GM12874 (cell line): ENCODE results near the gene BMAL2.

Experiments
- CTCF ChIP-seq: IDR thresholded peaks from 2 replicates; pipeline ENCODE4 v1.5.1; 2011; ENCODE audit warnings: low read depth, mild to moderate bottlenecking, control low read depth, low read length, moderate library complexity; ENCODE audit not compliant: insufficient read depth

BMAL2 gene

DNA sequence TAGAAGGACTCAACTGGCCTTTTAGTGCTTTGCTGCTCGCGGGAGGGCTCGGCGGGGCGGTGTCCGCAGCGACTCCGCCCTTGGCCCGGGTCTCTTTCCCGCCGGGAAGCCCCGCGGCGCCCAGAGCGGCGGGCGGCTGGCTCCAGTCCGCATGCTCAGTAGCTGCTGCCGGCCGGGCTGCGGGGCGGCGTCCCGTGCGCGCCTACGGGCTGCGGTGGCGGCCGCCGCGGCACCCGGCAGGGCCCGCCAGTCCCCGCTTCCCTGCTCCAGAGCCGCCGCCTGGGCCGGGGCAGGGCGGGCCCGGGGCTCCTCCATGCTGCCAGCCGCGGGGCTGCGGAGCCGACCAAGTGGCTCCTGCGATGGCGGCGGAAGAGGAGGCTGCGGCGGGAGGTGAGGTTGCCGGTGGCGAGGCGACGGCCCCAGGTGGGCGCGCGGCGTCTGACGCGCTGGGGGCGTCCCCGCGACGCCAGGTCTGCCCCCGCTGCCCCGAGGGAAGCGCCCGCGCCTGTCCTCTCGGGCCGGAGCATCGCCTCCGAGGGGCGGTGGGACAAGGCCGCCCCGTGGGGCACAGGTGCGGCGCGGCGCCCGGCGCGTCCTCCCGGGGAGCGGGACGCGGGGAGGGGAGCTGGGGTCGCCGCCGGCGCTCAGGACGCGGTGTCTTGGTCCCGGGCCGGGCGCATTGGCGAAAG, at the start of gene BMAL2:
Gene BMAL2, plus strand, starts transcription at position 123 of the 689 bp plus-strand sequence. Its CDS starts 237 bp downstream, at position 360.
- no peak for TF ChIP-seq CTCF

DNA sequence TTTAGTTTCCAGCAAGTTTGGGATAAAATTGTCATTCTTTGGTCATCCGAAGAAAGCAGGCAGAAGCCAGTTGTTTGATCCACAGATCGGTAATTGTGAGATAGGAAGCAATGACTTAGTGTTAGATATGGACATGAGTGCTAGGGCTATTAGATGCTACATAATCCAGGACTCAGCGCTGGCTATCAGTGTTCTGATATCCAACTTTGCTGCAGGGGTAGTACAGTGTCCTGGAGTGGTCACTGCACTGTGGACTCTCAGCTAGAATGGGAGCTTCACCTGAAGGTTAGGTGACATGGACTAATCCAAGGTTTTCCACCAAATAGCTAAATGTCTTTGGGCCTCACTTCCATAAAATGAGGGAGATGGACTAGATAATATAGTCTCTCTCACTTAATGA, 48.6 kb upstream of the BMAL2 start:
- no peak for TF ChIP-seq CTCF

GRCh38 chr12:27284751-27285150, 47.9 kb upstream of the BMAL2 start:
- no peak for TF ChIP-seq CTCF

GRCh38 chr12:27285403-27285802, 47.2 kb upstream of the BMAL2 start:
- no peak for TF ChIP-seq CTCF

DNA sequence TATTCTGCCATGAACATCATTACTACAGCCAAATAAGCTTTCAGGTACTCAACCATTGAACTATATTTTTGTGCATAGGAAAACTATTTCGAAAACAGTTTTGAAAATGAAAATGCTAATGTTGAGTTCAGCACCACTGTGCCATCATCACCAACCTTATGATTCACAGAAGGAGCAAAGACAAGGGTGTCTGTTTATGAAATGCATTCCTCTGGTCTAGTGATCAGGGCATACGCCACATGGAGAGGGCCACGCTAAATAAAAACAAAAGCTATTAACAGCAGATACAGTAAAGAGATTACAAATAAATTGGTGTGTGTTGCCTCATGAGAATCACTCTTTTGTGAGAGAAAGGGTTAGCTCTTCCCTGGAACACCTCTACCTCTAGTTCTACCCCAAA, 43.2 kb upstream of the BMAL2 start:
- no peak for TF ChIP-seq CTCF

GRCh38 chr12:27290501-27291168, 42.0 kb upstream of the BMAL2 start:
- no peak for TF ChIP-seq CTCF

- TF ChIP-seq CTCF: no peak
Observed at GRCh38 chr12:27291862-27292261, 40.8 kb upstream of the BMAL2 start.
